Stimulated activated memory B cell treated with anti-CD40 and anti-IgM and Interleukin-4, amounts not matched to agents 10 μg/mL and 1 μg/mL and 100 μg/mL, for 72 hours (primary cell): Measurements from ENCODE around the gene ELAVL1.
"Not testable (repeated sequence)": the region's sequence is repeated elsewhere in the genome, so short reads cannot be mapped to it uniquely, and the experiment has no call there.

Experiments
- ATAC-seq: fragments of 150-1000 bp; cut with Tn5 transposase; 2 replicates; pipeline ENCODE4 v1.10.0; 2021
- H3K27ac Mint-ChIP-seq: one replicate; pipeline ENCODE4 v1.8.0; 2022; ENCODE audit warnings: mild to moderate bottlenecking, mixed read lengths
- H3K27me3 Mint-ChIP-seq: one replicate; pipeline ENCODE4 v1.8.0; 2022; ENCODE audit warnings: mixed read lengths
- H3K36me3 Mint-ChIP-seq: one replicate; pipeline ENCODE4 v1.8.0; 2022; ENCODE audit warnings: mixed read lengths
- H3K4me1 Mint-ChIP-seq: one replicate; pipeline ENCODE4 v1.8.0; 2022; ENCODE audit warnings: mixed read lengths
- H3K4me3 Mint-ChIP-seq: one replicate; pipeline ENCODE4 v1.8.0; 2022; ENCODE audit warnings: mild to moderate bottlenecking, moderate library complexity, mixed read lengths
- H3K9me3 Mint-ChIP-seq: one replicate; pipeline ENCODE4 v1.8.0; 2022; ENCODE audit warnings: mixed read lengths

ELAVL1 gene

GRCh38 chr19:7931221-7932061 lies 74.0 kb downstream of the ELAVL1 start:
- H3K9me3 Mint-ChIP-seq: no peaks in the 10 kb centered on the region
- no peak overlapping the region for H3K27ac Mint-ChIP-seq
- peaks cover 44% of the 10 kb centered on the region for H3K36me3 Mint-ChIP-seq
- ATAC-seq: no peak
- no peak overlapping the region for H3K4me3 Mint-ChIP-seq
- H3K4me1 Mint-ChIP-seq: peaks cover 17% of the 10 kb centered on the region
- H3K27me3 Mint-ChIP-seq: no peaks in the 10 kb centered on the region

- Mint-ChIP-seq H3K4me1 (peaks cover 17% of the 10 kb centered on the region), H3K36me3 (peaks cover 37% of the 10 kb centered on the region), H3K4me3 (no peak overlapping the region), H3K27ac (no peak overlapping the region), H3K27me3 (no peaks in the 10 kb centered on the region), H3K9me3 (no peaks in the 10 kb centered on the region)
- no peak for ATAC-seq
Measured at GRCh38 chr19:7930765-7931164, 74.7 kb downstream of the ELAVL1 start.

GRCh38 chr19:7930030-7930429 lies 75.4 kb downstream of the ELAVL1 start:
- peaks cover 17% of the 10 kb centered on the region for H3K4me1 Mint-ChIP-seq
- H3K27ac Mint-ChIP-seq, ATAC-seq, H3K27me3 Mint-ChIP-seq, H3K4me3 Mint-ChIP-seq, H3K9me3 Mint-ChIP-seq: not testable (repeated sequence)
- peaks cover 31% of the 10 kb centered on the region for H3K36me3 Mint-ChIP-seq

- H3K9me3 Mint-ChIP-seq: no peaks in the 10 kb centered on the region
- H3K36me3 Mint-ChIP-seq: peaks cover 25% of the 10 kb centered on the region
- no peak overlapping the region for H3K27ac Mint-ChIP-seq
- H3K4me1 Mint-ChIP-seq: peaks cover 17% of the 10 kb centered on the region
- no peaks in the 10 kb centered on the region for H3K27me3 Mint-ChIP-seq
- peak; percentile 37 for ATAC-seq
- H3K4me3 Mint-ChIP-seq: no peak overlapping the region
Measured at GRCh38 chr19:7928741-7929701, 76.4 kb downstream of the ELAVL1 start.

- Mint-ChIP-seq H3K9me3 (no peaks in the 10 kb centered on the region), H3K27ac (no peak overlapping the region)
Measured at GRCh38 chr19:7928334-7928706, 77.1 kb downstream of the ELAVL1 start.

GRCh38 chr19:7927605-7928333 lies 77.7 kb downstream of the ELAVL1 start:
- no peak overlapping the region for H3K4me3 Mint-ChIP-seq
- H3K27me3 Mint-ChIP-seq: no peaks in the 10 kb centered on the region
- H3K9me3 Mint-ChIP-seq: no peaks in the 10 kb centered on the region
- peaks cover 24% of the 10 kb centered on the region for H3K4me1 Mint-ChIP-seq
- ATAC-seq: no peak
- H3K36me3 Mint-ChIP-seq: peaks cover 32% of the 10 kb centered on the region
- no peak overlapping the region for H3K27ac Mint-ChIP-seq

More at GRCh38 chr19:7928334-7928706, 77.1 kb downstream of the ELAVL1 start:
- Mint-ChIP-seq H3K36me3 (peaks cover 26% of the 10 kb centered on the region), H3K4me3 (no peak overlapping the region), H3K27me3 (no peaks in the 10 kb centered on the region), H3K4me1 (peaks cover 20% of the 10 kb centered on the region)
- no peak for ATAC-seq

GRCh38 chr19:7926727-7927604 lies 78.5 kb downstream of the ELAVL1 start:
- no peaks in the 10 kb centered on the region for H3K27me3 Mint-ChIP-seq
- peaks cover 28% of the 10 kb centered on the region for H3K4me1 Mint-ChIP-seq
- H3K4me3 Mint-ChIP-seq: peak overlapping the region; percentile 77
- H3K27ac Mint-ChIP-seq: no peak overlapping the region
- H3K9me3 Mint-ChIP-seq: no peaks in the 10 kb centered on the region
- no peak for ATAC-seq
- H3K36me3 Mint-ChIP-seq: peaks cover 32% of the 10 kb centered on the region

- Mint-ChIP-seq H3K27ac (no peak within 1 kb of the TSS), H3K36me3 (peaks cover 26% of the 10 kb centered on the region)
Measured at GRCh38 chr19:7926021-7926726, 79.3 kb downstream of the ELAVL1 start, which contains the start of gene CTXN1. Gene CTXN1 (minus strand): TSS chr19:7926135. CDS start chr19:7925538, 597 bp downstream.

GRCh38 chr19:7925171-7925851 lies 80.1 kb downstream of the ELAVL1 start:
- Mint-ChIP-seq H3K27ac (no peak overlapping the region), H3K36me3 (peaks cover 20% of the 10 kb centered on the region), H3K27me3 (no peaks in the 10 kb centered on the region), H3K4me1 (peaks cover 43% of the 10 kb centered on the region), H3K4me3 (peak overlapping the region; percentile 76), H3K9me3 (no peaks in the 10 kb centered on the region)
- peak; percentile 2 for ATAC-seq

More at GRCh38 chr19:7926021-7926726, 79.3 kb downstream of the ELAVL1 start, which contains the start of gene CTXN1:
- peak within 1 kb of the TSS; percentile 77 for H3K4me3 Mint-ChIP-seq
- no peaks in the 10 kb centered on the region for H3K27me3 Mint-ChIP-seq
- H3K4me1 Mint-ChIP-seq: peaks cover 36% of the 10 kb centered on the region
- ATAC-seq: peak; percentile 59
- no peaks in the 10 kb centered on the region for H3K9me3 Mint-ChIP-seq

- ATAC-seq: no peak
- peaks cover 5% of the 10 kb centered on the region for H3K27me3 Mint-ChIP-seq
- peaks cover 20% of the 10 kb centered on the region for H3K36me3 Mint-ChIP-seq
- H3K4me3 Mint-ChIP-seq: peak overlapping the region; percentile 41
- no peaks in the 10 kb centered on the region for H3K9me3 Mint-ChIP-seq
- H3K4me1 Mint-ChIP-seq: peaks cover 47% of the 10 kb centered on the region
- no peak overlapping the region for H3K27ac Mint-ChIP-seq
Measured at GRCh38 chr19:7924651-7925170, 80.7 kb downstream of the ELAVL1 start.

- Mint-ChIP-seq H3K4me3 (peak overlapping the region; percentile 50), H3K36me3 (peaks cover 20% of the 10 kb centered on the region), H3K27ac (no peak overlapping the region), H3K4me1 (peaks cover 47% of the 10 kb centered on the region), H3K9me3 (no peaks in the 10 kb centered on the region), H3K27me3 (peaks cover 9% of the 10 kb centered on the region)
- no peak for ATAC-seq
Measured at GRCh38 chr19:7924241-7924640, 81.2 kb downstream of the ELAVL1 start.

GRCh38 chr19:7923295-7924191 lies 81.9 kb downstream of the ELAVL1 start:
- Mint-ChIP-seq H3K36me3 (peaks cover 20% of the 10 kb centered on the region), H3K27me3 (peaks cover 12% of the 10 kb centered on the region), H3K4me3 (peak overlapping the region; percentile 25), H3K9me3 (no peaks in the 10 kb centered on the region), H3K4me1 (peaks cover 43% of the 10 kb centered on the region), H3K27ac (peak overlapping the region; percentile 3)
- ATAC-seq: no peak
